Hematopoietic multipotent progenitor cell treated with erythropoietin and hydrocortisone succinate and interleukin-3 and kit ligand, for 6 days (in vitro differentiated cells): ENCODE measurements around the gene CHFR.
A peak's percentile ranks its signal among the peaks of the same experiment; 100 is the strongest.
"Not testable (repeated sequence)": the region's sequence is repeated elsewhere in the genome, so short reads cannot be mapped to it uniquely, and the experiment has no call there.

Experiments used
- DNase-seq: peaks from one replicate; pipeline ENCODE4 v3.0.0-alpha.2; 2015

Gene CHFR

DNA sequence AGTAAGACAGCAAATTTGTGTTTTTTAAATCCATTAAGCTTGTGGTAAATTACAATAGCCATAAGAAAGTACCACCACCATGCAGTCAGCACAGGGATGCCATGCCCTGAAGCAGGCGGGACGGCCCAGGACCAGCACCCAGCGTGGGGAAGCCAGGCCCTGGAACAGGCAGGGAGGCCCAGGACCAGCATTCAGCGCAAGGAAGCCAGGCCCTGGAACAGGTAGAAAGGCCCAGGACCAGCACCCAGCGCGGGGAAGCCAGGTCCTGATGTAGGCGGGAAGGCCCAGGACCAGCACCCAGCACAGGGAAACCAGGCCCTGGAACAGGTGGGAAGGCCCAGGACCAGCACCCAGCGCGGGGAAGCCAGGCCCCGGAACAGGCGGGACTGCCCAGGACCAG lies 13.2 kb downstream of the CHFR start:
- DNase-seq: no peak

DNA sequence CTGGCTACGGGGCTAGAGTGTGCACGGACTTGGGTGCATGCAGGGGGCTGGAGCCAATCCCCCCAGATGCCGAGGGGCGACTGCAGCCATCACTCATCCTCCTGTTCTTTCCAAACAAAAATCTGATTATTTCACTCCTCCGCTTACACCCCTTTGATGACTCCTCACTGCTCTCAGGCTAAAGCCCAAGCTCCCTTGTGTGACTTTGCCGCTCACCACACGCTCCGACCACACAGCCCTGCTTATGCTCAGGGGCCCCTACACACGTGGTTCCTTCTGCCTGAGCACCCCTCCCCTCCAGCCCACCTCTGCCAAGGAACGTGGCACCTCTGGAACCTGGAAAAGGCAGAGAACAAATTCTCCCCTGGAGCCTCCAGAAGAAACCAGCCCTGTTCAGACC lies 13.7 kb downstream of the CHFR start:
- no peak for DNase-seq

GRCh38 chr12:132872975-132873421 lies 14.4 kb downstream of the CHFR start:
- no peak for DNase-seq

DNA sequence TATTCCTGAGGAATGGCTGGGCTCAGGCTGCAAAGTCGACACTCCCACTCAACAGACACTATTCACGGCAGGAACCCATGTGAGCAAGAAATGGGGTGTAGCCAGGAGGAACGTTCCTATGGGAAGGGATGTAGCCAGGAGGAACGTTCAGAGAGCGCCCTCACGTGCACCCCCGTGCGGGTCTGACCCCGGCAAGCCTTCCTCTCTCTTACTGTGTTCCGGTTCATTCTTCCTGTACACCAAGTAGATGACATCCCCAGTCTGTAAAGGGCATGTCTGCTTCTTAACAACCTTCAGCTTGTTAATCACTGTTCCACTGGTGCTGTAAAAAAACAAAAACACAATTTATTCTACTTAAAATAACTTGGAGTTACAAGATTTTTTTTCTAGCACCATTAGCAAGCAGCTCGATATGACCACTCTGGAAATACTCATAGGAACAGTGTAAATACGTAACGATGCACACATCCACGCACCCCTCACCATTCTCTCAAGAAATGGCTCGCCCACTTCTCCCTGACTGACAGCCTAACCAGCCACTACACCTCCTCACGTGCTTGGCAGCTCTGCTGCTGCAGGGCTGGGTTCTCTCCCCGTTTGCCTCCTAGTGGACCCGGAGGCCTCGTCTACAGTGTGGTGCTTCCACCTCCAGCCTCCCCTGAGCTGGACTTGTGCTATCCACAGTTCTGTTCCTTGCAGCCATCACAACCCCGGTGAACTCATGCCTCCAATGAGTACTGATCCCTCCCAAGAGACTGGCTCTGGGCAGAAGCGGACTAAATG lies 15.1 kb downstream of the CHFR start:
- no peak for DNase-seq

DNA sequence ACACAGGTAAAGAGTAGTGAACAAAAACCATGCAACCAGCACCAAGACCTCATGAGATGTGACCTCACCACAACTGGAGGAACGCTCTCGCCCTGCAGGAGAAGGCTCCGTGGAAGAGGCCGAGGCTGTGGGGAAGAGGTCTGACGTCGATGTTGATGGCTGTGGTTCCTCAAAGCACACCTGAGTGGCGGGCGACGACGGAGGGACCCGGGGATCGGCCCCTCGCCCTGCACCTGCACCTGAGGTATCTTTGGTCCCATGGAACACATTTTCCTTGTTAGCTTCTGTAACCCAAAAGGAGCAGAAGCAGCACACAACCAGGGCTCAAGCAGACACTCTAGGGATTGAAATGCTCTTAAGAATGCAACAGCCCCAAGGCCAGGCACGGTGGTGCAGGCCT lies 17.9 kb downstream of the CHFR start:
- no peak for DNase-seq

DNA sequence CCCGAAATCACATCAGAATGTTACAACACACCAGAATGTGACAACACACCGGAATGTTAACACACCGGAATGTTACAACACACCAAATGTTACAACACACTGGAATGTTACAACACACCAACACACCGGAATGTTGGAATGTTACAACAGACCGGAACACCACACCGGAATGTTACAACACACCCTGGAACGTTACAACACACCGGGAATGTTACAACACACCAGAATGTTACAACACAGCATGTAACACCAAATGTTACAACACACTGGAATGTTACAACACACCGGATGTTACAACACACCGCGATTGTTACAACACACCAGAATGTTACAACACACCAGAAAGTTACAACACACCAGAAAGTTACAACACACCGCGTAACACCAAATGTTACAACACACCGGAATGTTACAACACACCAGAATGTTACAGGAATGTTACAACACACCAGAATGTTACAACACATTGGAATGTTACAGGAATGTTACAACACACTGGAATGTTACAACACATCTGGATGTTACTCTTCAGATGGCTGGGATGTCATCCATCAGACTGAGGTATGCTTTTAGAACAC lies 21.1 kb downstream of the CHFR start:
- DNase-seq: no peak

DNA sequence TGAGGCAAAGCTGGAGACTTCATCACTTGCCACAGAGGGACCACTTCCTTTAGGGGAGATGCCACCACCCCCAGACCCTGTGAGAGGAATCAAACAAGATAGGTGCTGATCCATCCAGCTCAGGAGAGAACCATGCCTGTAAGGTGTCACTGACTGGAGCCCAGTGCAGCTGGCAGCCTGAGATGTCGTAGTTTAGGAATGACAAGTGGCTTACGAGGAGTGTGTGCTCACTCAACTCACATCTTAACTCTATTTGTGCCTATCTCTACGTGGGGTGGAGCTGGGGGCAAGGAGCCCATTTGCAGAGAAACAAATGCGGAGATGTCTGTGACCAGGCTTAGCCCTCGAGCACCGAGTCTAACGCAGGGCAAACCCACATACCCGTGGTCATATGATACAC lies 25.8 kb downstream of the CHFR start:
- DNase-seq: no peak

DNA sequence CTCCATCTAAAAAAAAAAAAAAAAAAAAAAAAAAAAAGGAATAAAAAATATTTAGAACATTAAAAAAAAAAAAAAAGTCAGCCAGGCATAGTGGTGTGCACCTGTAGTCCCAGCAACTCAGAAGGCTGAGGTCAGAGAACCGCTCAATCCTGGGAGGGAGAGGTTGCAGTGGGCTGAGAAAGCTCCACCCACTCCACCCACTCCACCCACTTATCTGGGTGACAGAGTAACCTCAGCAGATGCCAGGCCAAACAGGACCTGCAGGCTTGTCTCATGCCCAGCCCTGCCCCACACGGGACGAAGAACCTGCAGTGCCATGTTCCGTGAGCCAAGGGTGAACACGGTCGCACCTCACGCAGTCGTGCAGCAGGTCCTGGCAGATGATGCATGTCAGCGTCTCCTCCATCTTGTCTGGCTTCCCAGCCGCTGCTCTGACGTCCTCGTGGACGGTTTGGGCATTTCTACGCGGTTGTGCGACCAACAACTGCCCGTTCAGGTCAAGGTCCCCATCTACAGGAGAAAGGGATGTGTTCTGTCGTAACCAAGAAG lies 28.6 kb downstream of the CHFR start:
- peak; percentile 60 for DNase-seq

- DNase-seq: not testable (repeated sequence)
These were observed 30.4 kb downstream of the CHFR start for GRCh38 chr12:132857019-132857418.

DNA sequence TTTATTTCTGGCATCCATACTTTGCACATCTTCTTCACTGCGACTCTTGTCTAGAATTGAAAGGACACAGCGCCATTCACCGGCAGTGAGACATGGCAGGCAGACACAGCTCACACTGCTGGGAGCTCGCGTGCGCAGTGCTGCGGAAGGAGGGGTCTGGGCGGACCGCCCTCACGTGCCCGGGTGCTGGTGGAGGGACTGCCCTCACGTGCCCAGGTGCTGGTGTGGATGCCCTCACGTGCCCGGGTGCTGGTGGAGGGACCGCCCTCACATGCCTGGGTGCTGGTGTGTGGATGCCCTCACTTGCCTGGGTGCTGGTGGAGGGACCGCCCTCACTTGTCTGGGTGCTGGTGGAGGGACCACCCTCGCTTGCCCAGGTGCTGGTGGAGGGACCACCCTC lies 30.8 kb downstream of the CHFR start:
- DNase-seq: no peak

GRCh38 chr12:132855211-132855610 lies 32.2 kb downstream of the CHFR start:
- DNase-seq: not testable (repeated sequence)

GRCh38 chr12:132853285-132854092 lies 33.9 kb downstream of the CHFR start:
- DNase-seq: no peak

DNA sequence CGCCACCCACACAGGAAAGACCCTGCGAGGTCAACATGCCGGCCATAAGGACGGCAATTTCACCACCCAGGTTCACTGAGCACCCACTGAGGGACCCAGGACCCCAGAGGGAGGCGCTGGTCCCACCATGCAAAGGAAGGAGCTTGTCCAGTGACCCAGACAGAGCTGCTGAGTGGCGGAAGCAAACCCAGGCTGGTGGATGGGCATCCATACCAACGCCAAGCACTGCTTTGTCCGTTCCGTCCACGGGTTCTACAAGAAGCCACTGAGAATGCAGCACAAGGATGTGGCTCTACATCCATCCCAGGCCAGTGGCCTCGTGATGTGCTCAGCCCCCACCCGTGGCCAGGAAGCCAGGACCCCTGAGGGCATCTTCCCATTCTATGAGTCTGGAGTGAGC lies 34.9 kb downstream of the CHFR start:
- DNase-seq: no peak

- DNase-seq: no peak
These were observed 35.9 kb downstream of the CHFR start for GRCh38 chr12:132851465-132851864.

- DNase-seq: no peak
These were observed 37.1 kb downstream of the CHFR start for GRCh38 chr12:132850291-132850690.

- DNase-seq: no peak
These were observed 38.9 kb downstream of the CHFR start for GRCh38 chr12:132848521-132848920.

GRCh38 chr12:132847363-132848356 lies 39.7 kb downstream of the CHFR start:
- DNase-seq: no peak

- not testable (repeated sequence) for DNase-seq
These were observed 42.7 kb downstream of the CHFR start for GRCh38 chr12:132844681-132845080.

DNA sequence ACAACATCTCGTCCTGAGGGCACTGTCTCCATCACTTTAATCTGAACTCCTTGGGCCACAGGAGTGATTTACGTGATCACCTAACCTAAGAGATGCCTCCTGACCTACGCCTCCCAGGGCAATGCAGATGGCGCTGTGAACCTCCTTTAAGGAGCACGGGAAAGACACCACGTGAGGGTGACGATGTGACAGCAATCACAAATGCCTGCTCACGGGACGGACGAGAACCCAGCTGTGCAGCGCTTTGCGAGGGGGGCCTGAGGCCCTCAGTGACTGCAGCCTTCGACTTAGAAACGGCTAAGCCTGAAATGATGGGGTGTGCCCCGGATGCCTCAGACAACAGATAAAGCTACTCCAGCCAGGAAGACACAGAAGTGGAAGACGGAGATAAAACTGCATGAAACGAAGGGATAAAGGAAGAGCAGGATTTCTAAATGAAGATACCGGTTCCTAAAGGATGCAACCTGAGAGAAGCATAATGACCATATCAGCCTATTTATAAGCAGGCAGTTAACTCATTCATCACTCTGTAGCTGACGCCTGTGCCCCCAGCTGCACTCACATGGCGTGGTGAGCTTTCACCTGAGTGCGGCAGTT lies 44.9 kb downstream of the CHFR start:
- DNase-seq: no peak

GRCh38 chr12:132841151-132841550 lies 46.3 kb downstream of the CHFR start:
- DNase-seq: no peak

- no peak for DNase-seq
These were observed 46.9 kb downstream of the CHFR start for GRCh38 chr12:132840536-132840935.
